22Rv1 (cell line): ENCODE measurements around the gene NYAP2.

ENCODE experiments used
- CTCF ChIP-seq: fragments of 450-650 bp; IDR thresholded peaks from 2 replicates; pipeline ENCODE4 v1.5.1; 2017; ENCODE audit warnings: mild to moderate bottlenecking
- ZFX ChIP-seq: fragments of 450-650 bp; IDR thresholded peaks from 2 replicates; pipeline ENCODE4 v1.6.1; 2017; ENCODE audit warnings: antibody characterized with exemption, borderline replicate concordance

DNA sequence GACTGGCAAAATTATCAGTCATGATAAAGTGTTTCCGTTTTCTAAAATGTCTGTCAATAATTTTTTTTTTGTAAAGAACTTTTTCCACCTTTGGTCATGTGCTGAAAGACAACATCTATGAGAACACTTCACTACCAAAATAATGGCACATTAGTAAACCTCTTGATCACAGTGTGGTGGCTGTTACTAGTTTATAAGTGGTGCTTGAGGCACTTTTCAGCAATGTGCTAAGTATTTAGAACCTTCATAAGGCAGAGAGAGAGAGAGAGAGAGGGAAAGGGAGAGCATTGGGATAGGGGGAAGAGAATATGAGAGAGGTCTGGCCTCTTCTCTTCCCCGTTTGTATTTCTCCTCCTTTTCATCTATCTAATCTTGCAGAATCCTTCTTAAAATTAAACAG is 1.1 kb upstream of the NYAP2 start:
- TF ChIP-seq CTCF (no peak), ZFX (no peak)
